ENCODE data around the gene PLA2G4D.

PLA2G4D gene

GRCh38 chr15:42087460-42087859 lies 6.9 kb downstream of the PLA2G4D start:
- H4K20me1 ChIP-seq (ENCODE audit: control insufficient read depth, insufficient read depth, low read depth, low read length): no peaks in the 10 kb centered on the region
- peaks cover 9% of the 10 kb centered on the region for H3K27me3 ChIP-seq (ENCODE audit: control insufficient read depth, low read length)
- no peaks in the 10 kb centered on the region for H3K4me1 ChIP-seq (ENCODE audit: control insufficient read depth, low read length)
- no peaks in the 10 kb centered on the region for H3K36me3 ChIP-seq (ENCODE audit: control insufficient read depth, low read length)
- H3K9me3 ChIP-seq (ENCODE audit: control insufficient read depth, insufficient read depth, low read length): no peaks in the 10 kb centered on the region
- H3K4me2 ChIP-seq (ENCODE audit: low read length): no peak overlapping the region
- H3K4me3 ChIP-seq (ENCODE audit: low read length): no peak overlapping the region
- no peaks in the 10 kb centered on the region for H3K79me2 ChIP-seq (ENCODE audit: control insufficient read depth, low read length)
- no peaks in the 10 kb centered on the region for H3F3A ChIP-seq (ENCODE audit: control insufficient read depth, insufficient read depth)
- H3K27ac ChIP-seq (ENCODE audit: low read depth, low read length): no peak overlapping the region
- no peaks in the 10 kb centered on the region for H3K9me2 ChIP-seq (replicated peaks; ENCODE audit: control insufficient read depth, low read length)
- TF ChIP-seq EZH2phosphoT487 (IDR thresholded peaks at IDR 0.05; ENCODE audit: borderline replicate concordance, low read length) (no peak), CTCF (IDR thresholded peaks at IDR 0.05; ENCODE audit: low read depth, low read length, poor library complexity, severe bottlenecking) (no peak)

DNA sequence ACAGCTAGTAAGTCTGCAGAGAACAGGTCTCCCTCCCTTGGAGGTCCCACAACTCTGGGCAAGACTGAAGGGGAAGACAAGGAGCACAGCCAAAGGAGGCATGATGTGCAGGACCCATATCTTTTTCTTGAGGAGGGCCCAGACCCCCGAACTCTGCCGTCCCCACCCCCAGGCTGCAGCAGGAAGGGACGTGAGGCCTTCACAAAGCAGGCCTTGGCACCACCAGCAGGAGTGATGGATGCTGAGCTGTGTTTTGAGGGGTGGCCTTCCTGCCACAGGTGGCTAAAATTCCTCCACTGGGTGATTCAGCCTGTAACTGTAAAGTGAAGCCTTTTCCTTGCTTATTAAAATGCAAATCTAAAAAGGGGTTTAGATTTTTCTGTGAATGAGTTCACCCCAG lies 8.6 kb downstream of the PLA2G4D start:
- Histone ChIP-seq H3K36me3 (ENCODE audit: control insufficient read depth, low read length) (no peaks in the 10 kb centered on the region), H3K79me2 (ENCODE audit: control insufficient read depth, low read length) (no peaks in the 10 kb centered on the region), H3F3A (ENCODE audit: control insufficient read depth, insufficient read depth) (no peaks in the 10 kb centered on the region), H3K27ac (ENCODE audit: low read depth, low read length) (no peak overlapping the region), H3K4me1 (ENCODE audit: control insufficient read depth, low read length) (no peaks in the 10 kb centered on the region), H3K9me3 (ENCODE audit: control insufficient read depth, insufficient read depth, low read length) (no peaks in the 10 kb centered on the region), H3K27me3 (ENCODE audit: control insufficient read depth, low read length) (peaks cover 7% of the 10 kb centered on the region), H3K4me2 (ENCODE audit: low read length) (no peak overlapping the region), H4K20me1 (ENCODE audit: control insufficient read depth, insufficient read depth, low read depth, low read length) (no peaks in the 10 kb centered on the region), H3K9me2 (replicated peaks; ENCODE audit: control insufficient read depth, low read length) (no peaks in the 10 kb centered on the region), H3K4me3 (ENCODE audit: low read length) (no peak overlapping the region)
- TF ChIP-seq CTCF (IDR thresholded peaks at IDR 0.05; ENCODE audit: low read depth, low read length, poor library complexity, severe bottlenecking) (no peak), EZH2phosphoT487 (IDR thresholded peaks at IDR 0.05; ENCODE audit: borderline replicate concordance, low read length) (no peak)

DNA sequence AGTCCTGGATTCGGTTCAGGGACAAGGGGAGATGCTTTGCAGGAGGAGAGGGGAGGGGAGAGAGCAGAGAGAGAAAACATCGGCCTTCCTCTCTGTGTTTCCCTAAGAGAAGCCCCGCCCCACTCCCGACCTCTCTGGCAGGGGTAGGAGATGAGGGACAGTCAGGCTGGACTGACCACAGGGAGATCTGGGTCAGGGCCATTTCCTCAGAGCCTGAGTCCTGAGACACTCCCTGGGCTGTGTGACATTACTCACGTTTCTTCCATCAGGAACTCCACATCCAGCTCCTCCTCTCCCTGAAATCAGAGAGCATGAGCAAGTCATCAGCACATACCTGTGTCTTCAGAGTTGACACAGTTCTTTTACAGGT lies 9.1 kb downstream of the PLA2G4D start:
- H3F3A ChIP-seq (ENCODE audit: control insufficient read depth, insufficient read depth): no peaks in the 10 kb centered on the region
- H4K20me1 ChIP-seq (ENCODE audit: control insufficient read depth, insufficient read depth, low read depth, low read length): no peaks in the 10 kb centered on the region
- no peak overlapping the region for H3K4me3 ChIP-seq (ENCODE audit: low read length)
- H3K36me3 ChIP-seq (ENCODE audit: control insufficient read depth, low read length): no peaks in the 10 kb centered on the region
- H3K27ac ChIP-seq (ENCODE audit: low read depth, low read length): no peak overlapping the region
- peaks cover 7% of the 10 kb centered on the region for H3K27me3 ChIP-seq (ENCODE audit: control insufficient read depth, low read length)
- no peak overlapping the region for H3K4me2 ChIP-seq (ENCODE audit: low read length)
- no peaks in the 10 kb centered on the region for H3K9me3 ChIP-seq (ENCODE audit: control insufficient read depth, insufficient read depth, low read length)
- TF ChIP-seq CTCF (IDR thresholded peaks at IDR 0.05; ENCODE audit: low read depth, low read length, poor library complexity, severe bottlenecking): no peak
- no peak for TF ChIP-seq EZH2phosphoT487 (IDR thresholded peaks at IDR 0.05; ENCODE audit: borderline replicate concordance, low read length)
- H3K9me2 ChIP-seq (replicated peaks; ENCODE audit: control insufficient read depth, low read length): no peaks in the 10 kb centered on the region
- no peaks in the 10 kb centered on the region for H3K79me2 ChIP-seq (ENCODE audit: control insufficient read depth, low read length)
- H3K4me1 ChIP-seq (ENCODE audit: control insufficient read depth, low read length): no peaks in the 10 kb centered on the region
